ELF-1 (cell line): ENCODE measurements around the gene ETS1.

Experiments used
- DNase-seq: peaks from one replicate; pipeline ENCODE4 v3.0.0-alpha.2; 2016; ENCODE audit warnings: low read depth, low spot score

The ETS1 gene

GRCh38 chr11:128540469-128540868 is 46.9 kb downstream of the ETS1 start:
- no peak for DNase-seq

DNA sequence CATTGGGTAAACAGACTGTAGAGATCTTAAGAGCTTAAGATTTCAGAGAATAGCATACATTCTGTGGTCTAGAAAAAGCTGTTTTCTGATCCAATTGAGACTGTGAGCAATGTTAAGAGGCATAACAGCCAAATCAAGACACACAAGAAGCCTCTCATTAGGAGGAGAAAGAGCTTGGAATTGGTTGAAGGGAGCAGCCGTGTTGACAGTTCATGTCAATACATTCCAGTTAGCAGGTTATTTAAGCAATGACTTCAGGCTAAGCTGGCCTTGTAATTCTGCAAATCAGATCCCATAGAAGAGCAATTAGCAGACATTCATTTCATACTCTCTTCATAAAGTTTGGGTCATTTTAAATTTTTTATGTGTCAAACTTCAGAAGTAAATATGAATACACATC is 50.9 kb downstream of the ETS1 start:
- DNase-seq: no peak

GRCh38 chr11:128535468-128536457 is 51.6 kb downstream of the ETS1 start:
- DNase-seq: no peak

GRCh38 chr11:128533472-128533871 is 53.9 kb downstream of the ETS1 start:
- peak; percentile 49 for DNase-seq

DNA sequence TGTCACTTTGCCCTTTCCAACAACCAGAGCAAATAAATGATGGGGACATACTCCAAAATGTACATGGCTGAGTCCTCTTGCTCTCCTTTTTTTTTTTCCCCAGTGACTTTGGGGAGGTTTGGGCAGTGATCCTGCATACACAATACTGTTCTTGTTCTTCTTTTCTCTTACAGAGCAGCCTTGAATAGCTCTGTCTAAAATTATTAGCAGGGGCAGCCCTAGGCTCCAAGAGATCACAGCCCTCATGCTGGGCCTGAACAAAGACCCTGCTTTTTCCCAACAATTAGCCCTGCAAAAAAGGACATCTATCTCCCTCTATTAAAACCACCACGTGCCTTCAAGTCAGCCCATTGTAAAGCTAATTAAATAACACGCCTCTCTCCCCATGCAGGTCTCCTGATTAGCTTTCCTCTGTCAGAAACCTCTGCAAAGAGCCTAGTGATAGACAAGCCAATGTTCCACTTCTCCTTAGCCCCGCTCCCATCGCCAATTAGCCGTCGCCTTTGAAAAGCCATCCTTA is 54.7 kb downstream of the ETS1 start:
- DNase-seq: peak; percentile 92

DNA sequence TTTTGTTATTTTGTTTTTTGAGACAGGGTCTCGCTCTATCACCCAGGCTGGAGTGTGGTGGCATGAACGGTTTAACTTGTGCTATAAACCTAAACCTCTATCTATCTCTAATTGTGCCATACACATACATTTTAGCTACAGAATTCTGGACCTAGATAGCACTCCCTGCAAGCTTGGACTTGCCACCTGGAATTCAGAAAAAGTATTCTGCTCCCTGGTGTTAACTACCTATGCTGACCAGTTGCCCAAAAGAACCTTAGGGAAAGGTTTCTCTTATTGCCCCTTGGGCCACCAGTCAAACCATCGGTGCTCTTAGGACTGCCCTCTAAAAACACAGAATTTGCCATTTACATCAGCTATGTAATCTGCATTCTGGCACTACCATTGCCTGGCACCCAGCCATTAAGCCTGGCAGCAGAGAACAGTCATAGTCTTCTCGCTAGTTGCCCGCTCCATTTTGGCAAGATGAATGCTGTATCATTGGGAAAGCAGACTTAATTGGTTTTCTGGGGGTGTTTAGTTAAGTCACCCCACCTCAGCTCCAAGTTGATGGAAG is 55.3 kb downstream of the ETS1 start:
- no peak for DNase-seq

- DNase-seq: no peak
Measured at GRCh38 chr11:128531588-128531987, 55.8 kb downstream of the ETS1 start.

DNA sequence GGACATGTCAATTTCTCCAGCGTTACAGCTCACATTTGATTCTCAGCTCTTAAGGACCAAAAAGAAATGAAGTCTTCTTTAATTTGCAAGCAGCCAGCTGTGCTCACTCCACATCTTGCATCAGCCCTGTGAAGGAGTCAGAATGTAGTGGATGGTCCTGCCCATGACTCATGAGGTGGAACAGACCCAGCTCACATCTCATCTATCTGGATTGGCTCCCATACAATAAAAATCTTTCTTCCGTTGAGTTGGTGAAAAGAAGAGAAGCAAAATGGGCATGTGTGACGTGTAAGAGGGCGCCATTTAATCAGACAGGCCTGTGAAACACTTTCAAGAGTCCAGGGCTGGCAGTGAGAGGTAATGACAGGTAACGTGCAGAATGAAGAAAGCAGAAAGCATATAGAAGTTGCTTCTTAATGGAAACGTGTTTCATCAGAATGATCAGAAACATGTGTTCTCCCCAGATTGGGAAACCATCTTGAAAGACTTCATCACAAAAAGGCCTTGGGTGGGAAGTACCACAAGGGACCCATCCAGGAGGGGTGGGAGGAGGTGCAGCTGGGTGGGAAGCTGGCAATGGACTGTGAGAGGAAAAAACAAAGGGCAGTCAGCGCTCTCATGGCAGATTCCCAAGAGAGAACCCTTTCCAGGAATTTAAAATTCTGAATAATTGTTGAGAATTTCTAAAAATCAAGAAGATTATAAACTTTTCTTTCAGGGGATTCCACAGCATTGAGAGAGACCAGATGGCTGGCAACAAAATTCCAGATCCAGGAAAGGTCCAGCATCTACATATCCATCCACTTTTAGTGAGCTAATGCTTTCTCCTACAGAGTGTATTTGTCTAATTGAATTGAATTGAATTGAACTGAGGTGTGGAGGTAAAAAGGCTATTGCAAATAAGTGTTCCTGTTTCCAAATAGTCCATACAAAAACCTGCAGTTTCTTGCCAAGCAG is 57.0 kb downstream of the ETS1 start:
- no peak for DNase-seq

DNA sequence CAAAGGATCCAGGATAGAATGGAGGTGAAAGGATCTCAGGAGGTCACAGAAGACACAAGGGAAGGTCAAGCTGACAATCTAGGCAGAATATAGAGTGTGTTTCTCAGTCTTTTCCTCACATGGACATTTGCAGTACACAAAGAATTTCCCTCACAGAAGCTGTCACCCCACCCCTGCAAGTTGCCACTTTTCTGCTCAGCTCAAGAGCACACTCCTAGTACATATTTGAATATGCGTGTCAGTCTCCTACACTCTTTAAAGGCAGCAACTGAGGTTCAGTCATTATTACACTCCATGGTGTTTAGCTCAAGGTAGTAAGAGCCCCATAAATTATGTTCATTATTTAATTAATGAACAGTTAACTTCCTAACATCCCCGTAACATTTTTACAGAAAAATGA is 59.1 kb downstream of the ETS1 start:
- no peak for DNase-seq

DNA sequence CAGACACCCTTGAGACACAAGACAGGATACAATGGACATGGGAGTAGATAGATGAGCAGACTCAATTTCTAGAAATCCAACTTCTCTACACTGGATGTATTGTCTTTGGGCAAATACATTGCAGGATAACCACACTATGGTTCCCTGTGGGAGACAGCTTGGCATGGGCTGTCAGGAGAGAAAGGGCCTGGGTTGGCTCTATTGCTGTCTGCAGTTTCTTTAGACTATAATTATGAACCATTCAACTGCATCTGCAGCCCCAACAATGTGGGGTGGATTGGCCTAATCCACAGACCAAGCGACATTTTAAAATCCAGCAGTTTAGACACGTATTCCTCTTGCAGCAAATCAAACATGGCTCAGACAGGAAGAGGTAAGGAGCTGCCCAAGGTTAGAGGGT is 60.3 kb downstream of the ETS1 start:
- no peak for DNase-seq

DNA sequence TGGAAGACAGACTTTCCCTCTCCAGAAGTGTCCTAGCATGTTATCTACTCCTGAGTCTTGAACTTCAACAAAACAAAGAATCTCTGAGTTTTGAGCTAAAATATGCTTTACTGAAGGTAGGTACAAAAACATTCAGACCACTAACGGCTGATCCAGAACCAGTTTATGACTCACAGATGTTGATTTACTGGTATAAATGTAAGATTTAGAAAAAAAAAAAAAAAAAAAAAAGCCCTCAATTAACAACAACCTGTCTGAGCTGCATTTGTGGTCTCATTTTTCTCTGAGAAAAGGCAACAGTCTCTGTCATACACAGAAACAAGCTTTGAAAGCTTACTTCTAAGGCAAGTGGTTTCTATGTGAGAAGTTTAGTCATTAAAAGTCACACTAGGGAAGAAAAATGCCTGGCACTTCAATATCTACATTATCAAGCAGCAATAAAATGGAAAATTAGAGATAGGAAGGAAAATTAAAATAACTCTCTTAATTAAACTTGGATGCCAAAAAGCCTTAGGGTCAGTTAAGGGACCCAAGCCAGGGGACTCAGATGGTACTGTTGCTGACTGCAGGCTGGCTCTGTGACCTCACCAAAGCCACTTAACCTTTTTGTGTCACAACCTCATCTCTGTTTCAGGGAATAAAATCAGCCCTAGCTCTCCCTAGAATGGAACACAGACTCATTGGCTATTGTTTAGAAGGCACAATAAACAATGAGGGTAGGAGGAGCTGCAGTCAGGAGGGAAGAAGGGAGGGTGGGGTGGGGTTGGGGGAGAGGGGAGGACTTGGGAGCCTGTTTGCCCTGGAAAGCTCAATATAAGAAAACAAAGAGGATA is 61.7 kb downstream of the ETS1 start:
- DNase-seq: no peak

DNA sequence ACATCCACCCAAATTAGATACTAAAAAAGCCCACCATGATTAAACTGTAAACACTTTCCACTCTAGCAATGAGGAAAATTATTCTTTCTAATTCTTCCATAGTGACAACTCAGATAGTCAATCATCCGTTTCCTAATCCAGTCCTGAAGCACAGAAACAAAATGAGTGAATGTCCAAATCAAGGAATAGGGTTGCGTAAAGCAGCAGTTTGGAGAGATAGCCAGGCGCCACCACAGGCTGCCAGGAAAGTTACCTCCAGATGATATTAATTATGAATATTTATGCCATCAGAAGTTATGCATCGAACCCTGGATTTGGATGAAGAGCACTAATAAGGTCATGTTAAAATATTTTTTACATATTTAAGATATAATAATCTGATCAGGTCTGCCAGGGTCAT is 63.2 kb downstream of the ETS1 start:
- no peak for DNase-seq

- no peak for DNase-seq
Measured at GRCh38 chr11:128523641-128524040, 63.7 kb downstream of the ETS1 start.

DNA sequence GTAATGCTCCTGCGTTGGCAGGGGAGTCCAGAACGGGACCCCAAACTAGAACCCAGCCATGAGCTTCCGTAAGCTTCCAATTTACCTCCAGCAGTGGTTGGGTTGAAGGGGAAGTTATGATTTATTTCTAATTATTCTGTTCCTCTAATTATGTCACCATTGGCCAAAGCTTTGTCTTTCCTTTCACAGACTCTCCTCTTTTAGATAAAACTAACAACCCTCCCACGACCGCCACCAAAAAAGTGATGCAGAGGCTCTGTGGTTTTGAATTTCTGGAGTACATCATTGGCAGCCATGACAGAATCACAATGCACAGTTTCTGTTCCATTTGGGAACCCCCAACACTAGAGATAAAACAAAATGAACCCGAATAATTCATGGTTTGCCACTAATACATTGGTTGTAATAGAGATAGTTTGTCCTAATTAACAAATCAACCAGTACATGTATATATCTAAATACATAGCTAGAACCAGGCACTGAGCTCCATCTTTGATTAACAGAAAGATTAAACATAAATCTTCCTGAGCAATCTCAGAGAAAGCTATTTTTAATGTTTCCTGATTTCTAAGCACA is 64.3 kb downstream of the ETS1 start:
- DNase-seq: no peak

DNA sequence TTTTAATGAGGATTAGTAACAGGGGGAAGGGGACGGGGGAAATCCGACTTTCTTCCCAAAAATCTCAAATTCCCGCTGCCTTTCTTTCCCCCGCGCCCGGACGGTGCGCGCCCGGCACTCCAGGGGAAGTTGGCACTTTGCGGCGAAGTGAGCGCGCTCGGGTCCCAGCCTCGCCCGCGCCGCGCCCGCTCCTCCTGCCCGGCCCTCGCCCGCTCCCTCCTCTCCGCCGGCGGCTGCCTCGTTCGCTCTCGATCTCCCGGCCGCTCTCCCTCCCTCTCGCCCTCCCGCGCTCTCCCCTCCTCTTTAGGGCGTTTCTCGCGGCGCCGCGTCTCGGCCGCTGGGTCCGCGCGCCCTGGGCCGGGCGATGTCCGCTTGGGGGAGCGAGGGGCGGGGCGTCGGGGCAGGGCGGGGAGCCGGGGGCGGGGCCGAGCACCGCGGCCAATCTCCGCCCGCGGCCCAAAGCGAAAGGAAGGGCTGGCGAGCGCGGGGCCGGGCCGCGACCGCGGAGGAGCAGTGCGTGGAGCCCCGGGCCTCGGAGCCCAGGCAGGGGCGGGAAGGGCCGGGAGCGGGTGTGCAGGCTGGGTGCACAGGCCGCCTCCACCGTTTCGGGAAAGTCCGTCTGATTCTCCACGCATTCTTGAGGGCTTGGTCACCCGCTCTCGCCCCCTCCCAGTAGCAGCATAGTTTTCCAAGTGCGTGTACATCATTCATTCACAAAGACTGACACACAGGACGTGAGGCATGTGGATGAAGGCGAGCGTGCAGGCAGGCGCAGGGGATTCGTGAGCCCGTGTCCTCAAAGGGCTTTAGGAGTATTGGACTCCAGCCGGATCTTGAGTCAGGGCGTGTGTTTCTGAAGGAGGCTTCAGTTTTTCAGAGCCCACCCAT is 65.1 kb downstream of the ETS1 start:
- peak; percentile 91 for DNase-seq

DNA sequence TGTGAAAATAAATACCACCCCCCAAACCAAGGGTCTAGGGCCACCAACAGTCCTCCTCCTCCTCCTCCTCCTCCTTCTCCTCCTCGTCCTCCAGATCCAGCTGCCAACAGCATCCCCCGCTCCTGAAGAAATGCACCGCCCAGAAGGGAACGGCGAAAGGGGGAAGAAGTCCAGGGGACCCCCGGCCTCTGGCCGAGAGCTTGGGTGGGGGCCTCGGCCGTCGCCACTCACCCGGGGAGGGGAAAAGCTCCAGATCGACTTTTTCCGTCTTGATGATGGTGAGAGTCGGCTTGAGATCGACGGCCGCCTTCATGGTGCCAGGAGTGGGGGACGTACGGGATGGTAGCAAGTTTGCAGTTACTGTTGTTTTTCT is 65.7 kb downstream of the ETS1 start:
- no peak for DNase-seq

DNA sequence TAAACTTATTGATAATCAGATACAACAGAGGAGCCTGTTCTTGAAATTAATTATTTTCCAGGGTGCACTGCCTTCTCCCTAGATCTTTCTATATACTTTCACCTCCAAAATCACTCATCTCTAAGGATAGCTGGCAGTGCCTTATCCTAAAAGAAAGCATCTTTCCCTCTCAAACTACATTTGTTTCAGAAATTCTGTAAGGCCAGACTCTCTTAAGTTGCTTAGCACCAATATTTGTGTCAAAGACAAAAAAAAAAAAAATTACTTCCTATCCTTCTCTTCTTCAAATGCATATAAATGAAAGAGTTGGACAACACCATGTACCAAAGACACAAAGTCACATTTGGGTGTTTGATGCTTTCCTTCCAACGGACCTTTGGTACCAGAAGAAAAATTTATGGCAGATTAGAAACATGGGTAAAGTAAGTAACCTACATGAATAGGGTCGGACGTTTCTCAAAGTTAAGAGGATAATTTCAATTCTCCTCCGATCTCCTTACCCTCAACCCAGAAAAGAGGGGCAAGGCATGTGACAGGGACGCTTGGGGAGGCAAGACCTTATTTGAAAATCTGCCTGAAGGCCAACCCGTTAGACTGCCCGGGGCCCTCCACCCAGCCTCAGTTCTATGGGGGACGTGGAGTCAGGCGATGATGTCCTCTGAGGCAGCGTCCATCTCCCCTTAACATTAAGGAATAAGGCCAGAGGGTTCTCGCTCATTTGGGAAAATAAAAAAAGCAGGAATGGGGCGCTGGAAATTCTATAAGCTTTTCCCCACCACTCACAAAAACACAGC is 66.3 kb downstream of the ETS1 start:
- DNase-seq: no peak

- DNase-seq: no peak
Measured at GRCh38 chr11:128520206-128520887, 67.0 kb downstream of the ETS1 start.
